ENCODE data around the gene PELI1.
A peak's percentile ranks its signal among the peaks of the same experiment; 100 is the strongest.

PELI1 gene

GRCh38 chr2:64157792-64158191 lies 13.6 kb upstream of the PELI1 start:
- no peak for DNase-seq (ENCODE audit: low read depth in 2 of 2)

DNA sequence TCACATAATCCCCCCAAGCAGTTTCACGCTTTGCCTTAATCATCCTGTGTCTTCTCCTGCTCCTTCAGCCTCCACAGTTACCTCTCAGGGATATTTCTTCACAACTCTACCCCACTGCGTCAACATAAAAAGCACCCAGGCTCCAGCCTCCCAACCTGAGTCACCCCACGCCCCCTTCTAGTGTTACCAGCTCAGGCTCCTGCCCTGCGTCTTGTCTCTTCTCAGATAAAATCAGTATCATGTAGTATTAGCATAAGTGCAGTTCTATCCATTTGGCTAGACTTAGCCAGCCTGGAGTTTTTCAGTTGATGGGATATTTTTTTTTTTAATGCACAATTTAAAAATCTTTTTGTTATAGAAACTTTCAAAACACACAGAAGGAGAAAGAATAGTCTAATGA lies 9.6 kb upstream of the PELI1 start:
- no peak for DNase-seq (ENCODE audit: low read depth in 2 of 2)

DNA sequence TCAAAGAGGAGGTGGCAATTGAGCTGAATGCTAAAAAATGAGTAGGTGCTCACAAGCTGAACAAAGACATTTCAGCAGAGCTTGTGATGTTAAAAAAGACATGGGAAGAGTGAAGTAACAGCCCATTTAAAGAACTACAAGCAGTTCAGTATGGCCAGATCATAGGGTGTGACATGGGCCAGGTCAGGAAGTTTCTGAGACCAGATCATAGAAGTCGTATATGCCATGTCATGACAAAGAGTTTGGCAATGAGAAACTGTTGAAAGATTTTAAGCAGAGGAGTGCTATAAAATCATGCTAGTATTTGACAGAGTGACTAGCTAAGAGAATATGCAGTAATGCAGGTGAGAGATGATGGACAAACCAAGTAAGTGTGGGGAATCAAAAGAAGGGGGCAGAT lies 7.3 kb upstream of the PELI1 start:
- DNase-seq (ENCODE audit: low read depth in 2 of 2), result no peak

- no peak for DNase-seq (ENCODE audit: low read depth in 2 of 2)
These were observed 1.5 kb upstream of the PELI1 start for GRCh38 chr2:64145714-64146113.

DNA sequence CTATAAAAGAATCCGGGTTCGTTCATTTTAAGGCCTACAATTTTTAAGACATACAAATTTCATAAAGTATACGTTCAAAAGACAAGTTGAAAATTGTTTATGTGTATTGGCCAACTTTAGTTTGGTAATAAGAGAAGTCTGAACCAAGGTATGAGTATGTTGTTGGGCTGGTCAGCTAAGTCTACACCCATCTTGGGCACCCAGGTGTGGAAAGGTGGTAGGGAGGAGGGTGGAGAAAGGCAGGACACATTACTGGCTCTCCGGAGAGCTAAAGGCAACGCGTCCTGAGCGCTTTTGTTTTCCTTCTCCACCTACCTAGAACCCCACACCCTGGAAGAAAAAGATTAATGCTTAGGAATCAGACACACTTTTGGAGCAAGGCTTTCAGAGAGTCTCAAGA lies 899 bp upstream of the PELI1 start:
- DNase-seq (ENCODE audit: low read depth in 2 of 2), result no peak

DNA sequence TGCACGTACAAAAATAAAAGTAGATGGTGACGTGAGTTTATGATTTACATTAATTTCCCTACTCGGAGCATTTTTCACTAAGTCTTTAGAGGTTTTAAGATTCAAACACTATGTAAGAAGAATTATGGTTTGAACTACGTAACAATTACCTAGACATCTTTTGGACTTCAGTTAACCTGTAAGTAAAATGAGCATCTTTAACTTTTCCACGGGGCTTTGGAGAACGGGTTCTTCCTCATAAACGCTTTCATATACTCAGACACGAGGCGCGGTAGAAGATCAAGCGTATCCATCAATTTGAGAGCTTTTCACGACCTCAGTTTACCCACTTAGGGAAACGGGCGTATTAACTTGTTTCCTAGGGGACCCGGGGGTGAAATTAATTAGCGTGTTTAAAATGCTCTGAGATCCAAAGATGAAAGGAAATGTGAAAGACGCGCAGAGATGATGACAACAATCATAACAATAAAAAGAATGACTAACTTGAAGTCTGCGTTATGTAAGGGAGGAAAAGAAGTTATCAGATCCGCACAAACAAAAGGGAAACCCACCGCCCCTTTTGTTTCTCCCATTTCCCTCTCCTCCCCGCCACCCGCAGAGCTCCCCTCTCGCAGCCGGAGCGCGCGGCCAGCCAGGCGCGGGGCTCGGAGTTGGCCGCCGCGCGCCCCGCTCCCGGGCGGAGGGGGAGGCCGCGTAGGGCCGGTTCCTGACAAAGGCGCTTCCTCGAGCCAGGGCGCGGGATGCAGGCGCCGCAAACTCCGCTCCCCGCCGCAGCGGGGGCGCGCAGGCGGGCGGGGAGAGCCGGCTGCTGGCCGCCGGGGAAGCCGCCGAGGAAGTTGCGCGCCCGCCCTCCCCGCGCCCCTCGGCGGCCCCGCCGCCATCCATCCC lies 807 bp downstream of the PELI1 start:
- peak; percentile 14 to 16 for DNase-seq (ENCODE audit: low read depth in 2 of 2)

DNA sequence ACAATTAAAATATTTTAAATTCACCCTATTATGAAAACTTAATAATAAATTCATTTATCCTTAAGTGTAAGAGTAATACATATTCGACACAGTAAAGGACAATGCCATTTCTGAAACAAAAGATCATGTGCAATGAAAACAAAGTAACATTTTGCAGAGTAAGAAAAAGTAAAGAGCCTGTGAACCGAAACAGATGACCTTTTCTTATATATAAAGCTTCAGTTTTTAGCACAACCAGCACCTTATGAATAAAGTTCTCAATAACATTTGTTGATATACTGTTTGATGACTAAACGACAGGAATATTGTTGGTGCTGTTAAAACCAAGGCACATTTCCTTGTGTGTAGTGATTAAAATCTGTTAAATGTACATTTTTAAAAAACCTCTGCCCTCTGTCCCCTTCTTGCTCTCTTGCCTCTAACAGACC lies 1.5 kb downstream of the PELI1 start:
- DNase-seq (ENCODE audit: low read depth in 2 of 2), result no peak

GRCh38 chr2:64141674-64142405 lies 2.4 kb downstream of the PELI1 start:
- DNase-seq (ENCODE audit: low read depth in 2 of 2), result no peak

DNA sequence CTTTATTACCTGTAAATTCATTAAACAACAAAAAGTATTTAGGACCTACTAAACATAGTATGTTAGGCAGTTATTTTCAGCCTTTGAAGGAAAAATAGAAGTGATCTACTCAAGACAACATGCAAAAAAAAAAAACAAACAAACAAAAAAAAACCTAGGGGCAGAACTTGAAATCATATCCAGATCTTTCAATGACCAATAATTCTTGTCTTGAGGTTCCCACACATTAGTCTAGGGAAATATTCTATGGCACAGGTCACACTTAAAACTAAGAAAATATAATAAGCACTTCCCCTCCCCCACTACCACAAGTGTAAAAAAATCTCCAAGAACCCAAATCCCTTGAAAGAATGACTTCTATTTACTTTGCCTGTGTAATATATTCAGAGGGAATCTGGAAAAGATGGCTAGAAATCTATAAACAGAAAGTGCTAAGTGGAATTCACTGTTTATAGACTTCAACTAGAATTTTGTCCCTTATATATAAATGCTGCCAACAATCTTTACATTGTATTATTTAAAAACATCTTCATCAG lies 3.5 kb downstream of the PELI1 start:
- DNase-seq (ENCODE audit: low read depth in 2 of 2), result no peak

- DNase-seq (ENCODE audit: low read depth in 2 of 2), result no peak
These were observed 4.3 kb downstream of the PELI1 start for GRCh38 chr2:64139956-64140355.

DNA sequence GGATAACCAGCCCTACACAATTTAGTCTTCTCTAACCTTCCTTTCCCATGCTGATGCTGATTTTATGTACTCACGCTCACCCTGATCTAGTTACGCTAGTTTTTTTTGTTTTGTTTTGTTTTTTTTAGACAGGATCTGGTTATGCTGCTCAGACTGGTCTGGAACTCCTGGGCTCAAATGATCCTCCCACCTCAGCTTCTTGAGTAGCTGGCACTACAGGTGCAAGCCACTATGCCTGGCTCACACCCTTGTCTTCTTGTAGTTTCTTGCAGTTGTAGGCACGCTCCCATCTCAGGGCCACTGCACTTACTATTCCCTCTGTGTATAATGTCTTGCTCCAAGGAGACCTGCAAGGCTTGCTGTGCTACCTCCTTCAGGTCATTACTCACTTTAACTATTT lies 6.2 kb downstream of the PELI1 start:
- no peak for DNase-seq (ENCODE audit: low read depth in 2 of 2)

DNA sequence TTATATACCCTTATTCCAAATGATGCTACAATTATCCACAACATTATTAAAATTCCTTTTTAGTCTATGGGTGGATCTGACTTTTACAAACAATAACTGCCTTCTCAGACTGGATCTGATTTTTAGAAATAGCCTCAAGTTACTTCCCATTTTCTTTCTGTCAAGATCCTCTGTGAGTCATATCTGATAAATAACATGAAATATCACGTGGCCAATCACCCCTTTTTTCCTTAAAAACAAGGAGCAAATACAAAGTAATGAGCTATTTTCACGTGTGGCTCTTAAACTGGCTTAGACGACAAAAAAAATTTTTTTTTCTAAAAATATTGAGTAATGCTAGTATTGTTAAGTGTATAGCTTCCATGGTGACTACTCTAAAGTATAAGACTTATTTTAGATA lies 6.7 kb downstream of the PELI1 start:
- no peak for DNase-seq (ENCODE audit: low read depth in 2 of 2)

GRCh38 chr2:64135421-64135820 lies 8.8 kb downstream of the PELI1 start:
- DNase-seq (ENCODE audit: low read depth in 2 of 2), result no peak

- no peak for DNase-seq (ENCODE audit: low read depth in 2 of 2)
These were observed 9.4 kb downstream of the PELI1 start for GRCh38 chr2:64134813-64135212.

- DNase-seq (ENCODE audit: low read depth in 2 of 2), result no peak
These were observed 10.4 kb downstream of the PELI1 start for GRCh38 chr2:64133828-64134227.

DNA sequence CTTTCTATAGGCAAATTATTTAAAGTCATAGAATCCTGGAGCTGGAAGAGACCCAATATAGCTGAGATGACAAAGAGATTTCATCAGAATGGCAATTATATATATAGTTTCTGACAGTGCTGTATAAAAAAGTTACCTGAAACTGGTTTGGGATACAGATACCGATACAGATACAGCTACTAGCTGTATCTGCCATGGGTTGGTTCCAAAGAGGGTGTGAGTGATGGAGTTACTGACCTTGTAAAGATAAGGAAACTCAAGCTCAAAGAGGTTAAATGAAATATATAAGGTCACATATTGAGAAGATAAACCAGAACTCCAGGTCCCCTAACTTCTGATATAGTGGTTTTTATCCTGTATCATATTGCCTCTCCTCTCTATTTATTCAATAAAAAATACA lies 10.9 kb downstream of the PELI1 start:
- DNase-seq (ENCODE audit: low read depth in 2 of 2), result no peak

GRCh38 chr2:64130333-64130732 lies 13.9 kb downstream of the PELI1 start:
- no peak for DNase-seq (ENCODE audit: low read depth in 2 of 2)

GRCh38 chr2:64128943-64129391 lies 15.3 kb downstream of the PELI1 start:
- no peak for DNase-seq (ENCODE audit: low read depth in 2 of 2)

DNA sequence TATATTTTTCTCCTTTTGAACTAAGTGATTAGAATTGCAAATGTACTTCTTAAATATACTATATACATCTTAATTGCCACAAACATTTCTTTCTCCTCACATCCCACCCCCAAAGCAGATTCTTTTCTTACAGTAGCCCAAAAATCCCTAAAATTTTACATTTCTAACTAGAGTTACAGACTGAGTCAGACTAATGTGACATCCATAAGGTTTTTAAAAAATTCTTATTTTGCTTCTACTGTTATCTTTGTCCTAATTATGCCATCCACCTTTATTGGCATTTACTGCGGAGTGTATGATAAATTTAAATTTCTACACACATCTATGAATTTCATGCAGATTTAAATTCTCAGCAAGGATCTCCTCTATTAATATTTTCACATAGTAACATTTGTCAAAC lies 15.8 kb downstream of the PELI1 start:
- DNase-seq (ENCODE audit: low read depth in 2 of 2), result no peak

DNA sequence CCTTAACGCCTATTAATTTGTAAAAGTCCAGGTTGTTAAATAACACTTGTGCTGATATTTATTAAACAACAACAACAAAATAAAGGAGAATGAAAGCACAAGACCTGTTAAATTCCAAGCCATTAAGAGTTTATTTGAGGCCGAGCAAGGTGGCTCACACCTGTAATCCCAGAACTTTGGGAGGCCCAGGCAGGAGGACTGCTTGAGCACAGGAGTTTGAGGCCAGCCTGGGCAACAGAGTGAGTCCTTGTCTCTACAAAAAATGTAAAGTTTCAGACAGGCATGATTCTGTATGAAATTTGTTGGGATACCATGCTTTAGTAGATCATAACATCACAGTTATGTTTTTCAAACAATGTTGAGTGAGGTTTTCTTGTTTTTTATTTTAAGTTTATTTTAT lies 17.1 kb downstream of the PELI1 start:
- DNase-seq (ENCODE audit: low read depth in 2 of 2), result no peak

DNA sequence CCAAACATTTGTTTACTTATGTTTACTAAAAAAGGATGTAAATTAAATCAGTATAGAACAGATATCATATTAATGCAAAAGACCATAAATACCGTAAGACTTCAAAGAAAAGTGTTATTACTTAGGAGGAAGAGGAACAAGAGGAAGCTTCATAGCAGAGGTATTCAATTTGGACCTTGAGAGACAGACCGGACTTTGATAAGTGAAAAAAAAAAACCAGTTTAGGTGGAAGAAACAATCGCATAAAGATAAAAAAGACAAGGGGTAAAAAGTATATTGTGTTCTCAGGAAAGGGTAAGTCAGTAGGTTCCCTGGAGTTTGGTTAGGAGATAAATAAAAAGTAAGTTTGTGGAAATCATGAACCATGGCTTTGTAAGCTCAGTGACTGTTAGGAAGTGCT lies 17.6 kb downstream of the PELI1 start:
- DNase-seq (ENCODE audit: low read depth in 2 of 2), result no peak

DNA sequence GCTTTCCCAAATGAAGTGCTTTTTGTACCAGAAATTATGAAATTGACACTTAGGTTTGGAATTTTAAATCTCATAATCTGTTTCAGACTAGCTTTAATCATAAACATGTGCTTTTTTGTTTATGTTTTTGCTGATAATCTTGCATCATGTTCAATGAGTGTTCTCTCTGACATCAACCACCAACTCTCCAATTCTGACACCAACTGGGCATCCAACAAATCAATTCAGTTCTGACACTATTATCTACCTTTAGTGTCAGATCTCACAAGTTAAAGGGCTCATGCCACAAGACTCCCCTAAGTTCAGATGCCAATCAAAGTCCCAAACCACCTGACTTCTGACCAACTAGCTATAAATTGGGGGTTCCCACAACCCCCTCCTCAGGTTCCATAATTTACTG lies 19.6 kb downstream of the PELI1 start:
- DNase-seq (ENCODE audit: low read depth in 2 of 2), result no peak

- DNase-seq (ENCODE audit: low read depth in 2 of 2), result no peak
These were observed 20.1 kb downstream of the PELI1 start for GRCh38 chr2:64124168-64124567.
